G401.6 (cell line): ENCODE results near the gene ATP8B4.
A peak's percentile ranks its signal among the peaks of the same experiment; 100 is the strongest.
"Not testable (repeated sequence)": the region's sequence is repeated elsewhere in the genome, so short reads cannot be mapped to it uniquely, and the experiment has no call there.

Experiments used
- FAIRE-seq: peaks from 2 replicates; lab custom pipeline; 2012; peaks lifted over from hg19 to GRCh38; lab: Jason Lieb, UNC

ATP8B4 gene, protein sequence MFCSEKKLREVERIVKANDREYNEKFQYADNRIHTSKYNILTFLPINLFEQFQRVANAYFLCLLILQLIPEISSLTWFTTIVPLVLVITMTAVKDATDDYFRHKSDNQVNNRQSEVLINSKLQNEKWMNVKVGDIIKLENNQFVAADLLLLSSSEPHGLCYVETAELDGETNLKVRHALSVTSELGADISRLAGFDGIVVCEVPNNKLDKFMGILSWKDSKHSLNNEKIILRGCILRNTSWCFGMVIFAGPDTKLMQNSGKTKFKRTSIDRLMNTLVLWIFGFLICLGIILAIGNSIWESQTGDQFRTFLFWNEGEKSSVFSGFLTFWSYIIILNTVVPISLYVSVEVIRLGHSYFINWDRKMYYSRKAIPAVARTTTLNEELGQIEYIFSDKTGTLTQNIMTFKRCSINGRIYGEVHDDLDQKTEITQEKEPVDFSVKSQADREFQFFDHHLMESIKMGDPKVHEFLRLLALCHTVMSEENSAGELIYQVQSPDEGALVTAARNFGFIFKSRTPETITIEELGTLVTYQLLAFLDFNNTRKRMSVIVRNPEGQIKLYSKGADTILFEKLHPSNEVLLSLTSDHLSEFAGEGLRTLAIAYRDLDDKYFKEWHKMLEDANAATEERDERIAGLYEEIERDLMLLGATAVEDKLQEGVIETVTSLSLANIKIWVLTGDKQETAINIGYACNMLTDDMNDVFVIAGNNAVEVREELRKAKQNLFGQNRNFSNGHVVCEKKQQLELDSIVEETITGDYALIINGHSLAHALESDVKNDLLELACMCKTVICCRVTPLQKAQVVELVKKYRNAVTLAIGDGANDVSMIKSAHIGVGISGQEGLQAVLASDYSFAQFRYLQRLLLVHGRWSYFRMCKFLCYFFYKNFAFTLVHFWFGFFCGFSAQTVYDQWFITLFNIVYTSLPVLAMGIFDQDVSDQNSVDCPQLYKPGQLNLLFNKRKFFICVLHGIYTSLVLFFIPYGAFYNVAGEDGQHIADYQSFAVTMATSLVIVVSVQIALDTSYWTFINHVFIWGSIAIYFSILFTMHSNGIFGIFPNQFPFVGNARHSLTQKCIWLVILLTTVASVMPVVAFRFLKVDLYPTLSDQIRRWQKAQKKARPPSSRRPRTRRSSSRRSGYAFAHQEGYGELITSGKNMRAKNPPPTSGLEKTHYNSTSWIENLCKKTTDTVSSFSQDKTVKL

DNA sequence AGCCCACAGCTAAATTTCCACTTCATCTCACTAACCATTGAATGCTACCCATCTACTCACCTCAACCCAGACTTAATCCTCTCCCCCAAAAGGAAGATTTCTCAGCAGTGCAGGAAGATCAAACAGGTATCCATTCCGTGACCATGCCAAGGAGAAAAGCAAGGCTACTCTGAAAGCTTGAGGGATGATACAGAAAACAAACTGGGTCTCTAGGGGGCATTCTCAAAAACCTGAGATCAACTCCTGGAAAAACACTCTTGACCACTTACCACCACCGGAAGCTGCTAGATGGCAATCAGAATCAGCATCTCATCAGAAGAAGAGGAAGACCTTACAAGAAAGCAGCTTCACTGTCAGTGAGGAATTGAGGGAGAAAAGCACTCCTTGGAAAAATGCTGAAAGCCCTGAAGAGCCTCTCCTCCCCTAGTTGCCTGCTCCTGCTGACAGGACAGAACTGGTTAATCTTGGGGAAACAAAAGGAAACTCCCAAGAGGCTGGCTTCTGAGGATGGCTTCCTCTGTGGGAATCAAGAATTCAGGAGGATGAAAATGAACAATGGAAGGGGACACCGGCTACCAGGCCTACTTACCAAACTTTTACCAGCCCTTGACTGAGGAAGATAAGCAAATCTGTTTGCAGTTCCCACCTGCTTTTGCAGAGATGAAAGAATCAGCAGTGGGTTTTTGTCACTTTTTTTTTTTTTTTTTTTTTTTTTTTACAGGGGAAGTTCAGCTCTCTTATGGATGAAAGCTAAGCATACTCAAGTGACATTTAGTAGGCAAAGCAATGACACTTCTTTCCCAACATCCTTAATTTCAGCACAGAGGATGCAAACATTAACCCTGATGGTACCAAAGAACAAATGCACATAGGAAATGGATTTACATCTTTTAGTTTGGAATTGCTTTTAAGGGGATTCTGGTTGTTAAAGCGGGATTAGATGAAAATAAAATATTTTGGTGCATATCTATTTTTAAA is at the start of gene ATP8B4:
ATP8B4 (minus strand) TSS at position 171 of the 978 bp plus-strand sequence. CDS start 12,267 bp downstream, outside the sequence.
- no peak for FAIRE-seq

DNA sequence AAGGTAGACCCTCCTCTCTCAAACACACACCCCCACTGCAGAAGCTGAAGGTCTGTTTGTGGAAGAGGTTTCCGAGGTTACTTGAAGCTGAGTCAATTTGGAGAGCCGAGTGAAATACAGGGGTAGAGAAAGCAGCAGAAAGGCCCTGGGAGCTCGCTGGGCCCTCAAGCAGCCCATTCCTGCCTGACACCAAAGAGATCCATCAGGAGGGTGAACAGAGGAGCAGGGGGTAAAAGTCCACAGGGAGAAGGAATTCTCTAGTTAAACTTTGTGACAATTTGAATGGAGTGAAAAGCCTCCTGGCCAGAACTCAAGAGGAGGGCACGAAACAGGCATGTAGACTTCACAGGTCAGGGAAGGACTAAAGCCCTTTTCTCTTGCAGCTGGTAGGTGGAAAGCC is 49.3 kb upstream of the ATP8B4 start:
- FAIRE-seq: no peak

DNA sequence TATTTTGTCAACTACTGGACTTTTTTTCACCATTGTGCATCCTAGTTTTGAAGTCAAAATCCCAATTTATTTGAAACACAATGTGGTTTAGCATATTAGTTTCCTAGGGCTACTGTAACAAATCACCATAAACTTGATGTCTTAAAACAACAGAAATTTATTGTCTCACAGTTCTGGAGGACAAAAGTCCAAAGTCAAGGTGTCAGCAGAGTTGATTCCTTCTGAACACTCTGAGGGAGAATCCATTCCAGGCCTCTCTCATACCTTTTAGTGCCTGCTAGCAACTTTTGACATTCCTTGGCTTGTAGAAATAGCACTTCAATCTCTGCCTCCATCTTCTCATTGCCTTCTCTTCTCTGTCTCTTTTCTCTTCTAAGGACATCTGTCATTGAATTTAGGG is 48.1 kb upstream of the ATP8B4 start:
- no peak for FAIRE-seq

DNA sequence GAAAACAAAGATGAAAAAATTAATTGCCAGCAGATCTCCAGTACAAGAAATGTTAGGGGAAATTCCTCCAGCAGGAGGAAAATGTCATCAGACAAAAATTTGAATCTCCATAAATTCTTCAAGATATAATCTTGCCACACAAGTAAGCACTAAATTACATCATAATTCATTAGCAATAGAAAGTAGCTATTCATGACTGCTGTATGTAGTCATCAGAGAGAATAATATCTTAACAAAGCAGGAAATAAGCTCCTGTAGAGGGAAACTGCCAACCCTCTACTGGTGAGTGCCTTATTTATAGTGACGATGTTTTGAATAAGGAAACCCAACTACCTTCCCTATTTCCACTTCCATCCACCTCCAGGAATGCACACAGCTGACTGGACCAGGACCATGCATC is 47.2 kb upstream of the ATP8B4 start:
- no peak for FAIRE-seq

DNA sequence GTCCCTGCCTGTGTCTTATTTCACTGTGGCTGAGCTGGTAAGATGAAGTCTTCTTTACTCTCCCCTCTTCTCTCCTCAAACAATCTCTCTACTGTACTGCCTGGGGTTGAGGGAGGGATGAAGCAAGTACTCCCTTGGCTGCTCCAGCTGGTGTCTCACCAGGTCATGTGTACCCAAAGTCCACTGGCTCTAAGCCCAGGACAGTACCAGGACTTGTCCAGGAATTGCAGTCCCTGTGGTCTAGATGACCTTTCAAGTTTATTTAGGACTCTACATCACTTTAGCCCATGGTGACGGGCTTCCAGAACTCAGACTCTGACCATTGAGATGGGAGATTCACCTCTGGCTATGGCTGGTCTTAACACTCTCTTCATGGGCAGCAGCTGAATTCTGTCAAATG is 45.4 kb upstream of the ATP8B4 start:
- FAIRE-seq: no peak

DNA sequence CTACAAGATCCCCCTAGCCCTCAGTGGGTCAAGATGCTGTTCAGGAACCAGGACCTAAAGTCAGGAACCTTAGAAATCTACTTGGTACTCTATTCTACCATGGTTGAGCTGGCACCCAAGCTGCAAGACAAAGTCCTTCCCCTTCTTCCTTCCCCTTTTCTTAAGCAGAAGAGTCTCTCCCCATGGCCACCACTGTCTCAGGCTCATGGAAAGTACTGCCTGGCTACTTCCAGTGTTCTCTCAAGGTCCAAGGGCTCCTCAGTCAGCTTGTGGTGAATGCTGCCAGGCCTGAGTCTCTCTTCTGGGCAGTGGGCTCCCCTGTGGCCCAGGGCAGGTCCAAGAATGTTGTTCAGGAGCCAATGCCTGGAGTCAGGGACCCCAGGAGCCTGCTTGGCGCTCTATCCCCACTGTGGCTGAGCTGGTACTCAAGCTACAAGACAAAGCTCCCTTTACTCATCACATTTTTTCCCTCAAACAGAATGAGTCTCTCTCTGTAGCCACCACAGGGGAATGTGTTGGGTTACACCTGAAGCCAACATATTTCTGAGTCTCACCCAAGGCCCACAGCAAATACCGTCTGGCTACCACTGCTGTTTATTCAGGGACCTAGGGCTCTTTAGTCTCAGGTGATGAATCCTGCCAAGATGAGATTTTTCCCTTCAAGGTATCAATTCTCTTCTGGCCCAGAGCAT is 44.8 kb upstream of the ATP8B4 start:
- no peak for FAIRE-seq

DNA sequence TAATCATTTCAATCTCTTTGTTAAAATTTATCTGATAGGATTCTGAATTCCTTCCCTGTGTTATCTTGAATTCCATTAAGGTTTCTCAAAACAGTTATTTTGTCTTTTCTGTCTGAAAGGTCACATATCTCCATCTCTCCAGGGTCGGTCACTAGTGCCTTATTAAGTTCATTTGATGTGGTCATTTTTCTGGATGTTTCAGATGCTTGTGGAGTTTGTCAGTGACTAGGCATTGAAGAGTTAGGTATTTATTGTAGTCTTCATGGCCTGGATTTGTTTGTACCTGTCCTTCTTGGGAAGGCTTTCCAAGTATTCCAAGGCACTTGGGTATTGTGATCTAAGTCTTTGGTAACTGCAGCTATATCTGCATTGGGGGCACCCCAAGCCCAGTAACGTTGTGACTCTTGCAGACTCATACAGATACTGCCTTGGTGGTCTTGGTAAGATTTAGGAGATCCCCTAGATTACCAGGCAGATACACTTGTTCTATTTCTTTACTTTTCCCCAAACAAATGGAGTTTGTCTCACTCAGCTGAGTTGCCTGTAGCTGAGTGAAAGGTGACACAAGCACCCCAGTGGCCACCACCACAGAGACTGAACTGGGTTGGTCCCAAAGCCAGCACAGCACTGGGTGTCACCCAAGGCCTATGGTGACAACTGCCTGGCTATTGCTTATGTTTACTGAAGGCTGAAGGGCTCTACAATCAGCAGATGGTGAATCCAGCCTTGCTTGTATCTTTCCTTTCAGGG is 44.1 kb upstream of the ATP8B4 start:
- FAIRE-seq: no peak

DNA sequence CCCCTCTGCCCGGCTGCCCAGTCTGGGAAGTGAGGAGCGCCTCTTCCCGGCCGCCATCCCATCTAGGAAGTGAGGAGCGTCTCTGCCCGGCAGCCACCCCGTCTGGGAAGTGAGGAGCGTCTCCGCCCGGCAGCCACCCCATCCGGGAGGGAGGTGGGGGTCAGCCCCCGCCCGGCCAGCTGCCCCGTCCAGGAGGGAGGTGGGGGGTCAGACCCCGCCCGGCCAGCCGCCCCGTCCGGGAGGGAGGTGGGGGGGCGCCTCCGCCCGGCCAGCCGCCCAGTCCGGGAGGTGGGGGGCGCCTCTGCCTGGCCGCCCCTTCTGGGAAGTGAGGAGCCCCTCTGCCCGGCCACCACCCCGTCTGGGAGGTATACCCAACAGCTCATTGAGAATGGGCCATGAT is 39.2 kb upstream of the ATP8B4 start:
- FAIRE-seq: not testable (repeated sequence)

DNA sequence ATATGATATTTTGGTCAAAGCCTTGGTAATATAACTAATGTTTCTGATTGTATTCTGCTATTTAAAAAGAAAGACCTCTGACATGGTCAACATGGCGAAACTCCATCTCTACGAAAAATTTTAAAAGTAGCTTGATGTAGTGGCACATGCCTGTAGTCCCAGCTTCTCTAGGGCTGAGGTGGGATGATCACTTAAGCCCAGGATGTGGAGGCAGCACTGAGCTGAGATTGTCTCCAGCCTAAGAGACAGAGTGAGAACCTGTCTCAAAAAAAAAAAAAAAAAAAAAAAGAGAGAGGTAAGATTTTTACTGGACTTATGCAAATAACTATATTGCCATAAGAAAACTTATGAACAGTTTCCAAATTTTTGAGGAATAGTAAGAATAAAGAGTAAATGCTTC is 32.4 kb upstream of the ATP8B4 start:
- FAIRE-seq: no peak

DNA sequence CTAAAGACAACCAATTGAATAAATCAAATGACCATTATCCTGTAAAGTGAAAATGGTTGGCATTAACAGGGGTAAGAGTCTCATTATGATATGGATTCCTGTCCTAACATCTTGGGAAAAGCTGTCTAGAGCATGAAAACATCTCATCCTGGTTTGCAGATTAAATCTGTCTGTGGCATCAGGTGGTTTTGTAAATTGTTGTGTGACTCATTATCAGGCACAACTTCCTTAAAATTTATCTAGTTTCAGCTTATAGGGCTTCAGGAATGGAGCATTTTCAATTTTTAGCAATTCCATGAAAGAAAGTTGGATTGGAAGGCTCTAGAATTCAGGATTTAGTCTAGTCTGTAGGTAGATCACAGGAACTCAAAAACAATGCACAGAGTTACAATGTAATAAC is 31.8 kb upstream of the ATP8B4 start:
- no peak for FAIRE-seq

DNA sequence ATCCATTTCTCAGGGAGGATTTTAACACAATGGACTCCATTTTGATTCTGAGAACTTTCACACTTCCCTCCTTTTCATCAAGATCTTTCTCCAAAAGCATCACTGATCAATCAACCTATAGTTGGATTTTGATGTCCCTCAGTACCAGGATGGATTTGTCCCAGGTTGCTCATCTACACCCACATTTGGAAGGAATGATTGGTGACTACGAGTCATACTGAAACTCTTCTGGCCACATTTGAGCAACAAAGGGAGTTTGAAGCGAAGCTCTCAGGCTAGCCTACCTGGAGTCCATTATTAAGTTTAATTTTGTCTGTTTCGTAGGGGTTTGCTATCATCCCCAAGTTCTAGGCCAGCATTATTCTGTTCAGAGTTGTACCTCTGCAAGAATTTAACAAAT is 31.3 kb upstream of the ATP8B4 start:
- FAIRE-seq: no peak

DNA sequence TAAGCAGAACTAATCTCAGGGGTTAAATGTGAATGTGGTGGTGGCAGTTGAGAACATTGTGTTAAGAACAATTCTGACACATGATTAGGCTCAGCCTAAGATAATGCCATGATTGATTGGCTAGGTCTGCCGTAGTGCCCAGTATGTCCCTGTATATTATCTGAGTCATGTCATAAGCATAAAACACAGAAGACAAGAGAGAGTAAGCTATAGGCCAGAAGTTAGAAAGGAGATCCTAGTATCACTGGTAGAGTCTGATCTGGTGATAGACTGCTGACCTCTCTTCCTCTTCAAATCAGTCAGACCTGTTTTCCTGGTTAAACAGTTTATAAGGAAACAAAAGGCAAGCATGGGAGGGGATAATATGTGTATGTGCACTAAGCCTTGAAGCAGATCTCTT is 30.1 kb upstream of the ATP8B4 start:
- FAIRE-seq: no peak

DNA sequence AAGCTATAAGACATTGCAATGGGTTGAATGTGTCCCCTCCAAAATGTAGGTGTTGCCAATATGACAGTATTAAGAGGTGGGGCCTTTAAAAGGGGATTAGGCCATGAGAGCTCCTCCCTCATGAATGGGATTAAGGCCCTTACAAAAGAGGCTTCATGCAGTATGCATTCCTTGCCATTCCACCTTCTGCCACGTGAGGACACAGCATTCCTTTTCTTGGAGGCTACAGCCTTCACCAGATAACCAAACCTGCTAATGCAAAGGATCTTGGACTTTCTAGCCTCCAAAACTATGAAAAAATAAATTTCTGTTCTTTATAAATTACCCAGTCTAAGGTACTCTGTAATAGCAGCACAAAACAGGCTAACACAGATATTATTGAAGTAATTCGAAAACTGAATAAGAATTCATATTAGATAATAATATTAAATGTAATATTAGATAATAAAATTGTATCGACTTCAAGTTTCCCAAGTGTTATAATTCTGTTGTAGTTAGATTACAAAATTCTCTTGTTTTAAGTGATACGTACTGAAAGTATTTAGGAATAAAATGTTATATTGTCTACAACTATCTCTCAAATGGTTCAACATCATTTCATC is 29.4 kb upstream of the ATP8B4 start:
- FAIRE-seq: peak; percentile 34

DNA sequence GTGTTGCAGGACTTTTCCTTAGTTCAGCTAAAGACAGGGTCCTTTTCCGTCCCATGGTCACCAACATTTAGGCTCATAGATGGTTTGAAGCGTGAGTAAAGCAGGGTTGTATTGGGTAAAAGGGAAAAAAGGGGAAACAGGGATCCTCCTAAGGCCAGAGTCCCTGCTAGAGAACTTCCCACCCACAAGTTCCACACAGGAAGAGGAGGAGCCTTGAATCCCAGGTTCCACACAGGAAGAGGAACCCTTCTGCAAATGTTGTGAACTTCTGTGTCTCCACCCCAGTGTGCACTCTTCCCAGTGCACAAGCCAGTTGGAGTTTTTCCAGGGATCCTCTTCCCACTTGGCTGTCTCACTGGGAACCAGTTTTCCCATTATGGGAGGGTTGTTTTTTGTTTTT is 27.6 kb upstream of the ATP8B4 start:
- FAIRE-seq: no peak

DNA sequence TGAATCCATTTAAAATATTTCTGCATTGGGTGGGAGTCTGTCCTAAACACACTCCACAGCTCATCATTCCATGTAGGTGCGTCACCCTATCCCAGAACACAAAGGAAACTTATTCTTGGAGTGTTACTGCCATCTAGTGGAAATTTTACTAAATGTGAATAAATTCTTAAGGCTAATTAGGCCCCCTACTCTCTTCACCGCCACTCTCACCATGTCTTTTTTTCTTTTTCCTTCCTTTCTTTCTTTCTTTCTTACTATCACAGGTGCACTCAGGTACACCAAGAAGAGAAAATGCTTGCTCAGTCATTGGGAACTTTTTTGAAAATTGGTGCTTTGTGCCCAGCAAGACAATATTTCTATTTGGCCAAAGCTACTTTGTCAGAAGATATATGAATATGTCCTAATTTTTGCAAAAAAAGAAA is 26.4 kb upstream of the ATP8B4 start:
- peak; percentile 77 for FAIRE-seq

DNA sequence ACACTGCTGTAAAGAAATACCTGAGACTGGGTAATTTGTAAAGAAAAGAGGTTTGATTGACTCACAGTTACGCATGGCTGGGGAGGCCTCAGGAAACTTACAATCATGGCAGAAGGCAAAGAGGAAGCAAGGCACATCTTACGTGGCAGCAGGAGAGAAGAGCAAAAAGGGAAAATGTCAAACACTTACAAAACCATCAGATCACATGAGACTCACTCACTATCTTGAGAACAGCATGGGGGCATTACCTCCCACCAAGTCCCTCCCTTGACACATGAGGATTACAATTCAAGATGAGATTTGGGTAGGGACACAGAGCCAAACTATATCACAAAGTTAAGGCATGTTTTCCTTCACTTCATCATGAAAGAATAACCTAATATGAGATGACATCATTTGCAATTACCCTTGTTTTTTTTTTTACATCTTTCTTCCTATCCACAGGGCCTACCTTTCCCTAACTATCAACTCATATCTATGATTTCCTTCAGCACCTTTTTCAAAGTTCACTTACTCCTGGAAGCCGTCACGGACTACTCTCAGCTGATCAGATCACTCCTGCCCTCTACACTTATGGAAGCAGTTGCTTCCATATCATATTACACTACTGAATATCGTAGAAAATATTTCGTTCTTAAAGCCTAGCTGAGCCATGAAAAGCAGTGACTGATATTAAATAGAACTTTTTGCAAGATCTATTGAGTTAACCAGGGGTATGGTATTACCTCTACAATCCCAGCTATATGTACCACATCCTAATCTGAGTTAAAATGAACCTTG is 25.5 kb upstream of the ATP8B4 start:
- no peak for FAIRE-seq

DNA sequence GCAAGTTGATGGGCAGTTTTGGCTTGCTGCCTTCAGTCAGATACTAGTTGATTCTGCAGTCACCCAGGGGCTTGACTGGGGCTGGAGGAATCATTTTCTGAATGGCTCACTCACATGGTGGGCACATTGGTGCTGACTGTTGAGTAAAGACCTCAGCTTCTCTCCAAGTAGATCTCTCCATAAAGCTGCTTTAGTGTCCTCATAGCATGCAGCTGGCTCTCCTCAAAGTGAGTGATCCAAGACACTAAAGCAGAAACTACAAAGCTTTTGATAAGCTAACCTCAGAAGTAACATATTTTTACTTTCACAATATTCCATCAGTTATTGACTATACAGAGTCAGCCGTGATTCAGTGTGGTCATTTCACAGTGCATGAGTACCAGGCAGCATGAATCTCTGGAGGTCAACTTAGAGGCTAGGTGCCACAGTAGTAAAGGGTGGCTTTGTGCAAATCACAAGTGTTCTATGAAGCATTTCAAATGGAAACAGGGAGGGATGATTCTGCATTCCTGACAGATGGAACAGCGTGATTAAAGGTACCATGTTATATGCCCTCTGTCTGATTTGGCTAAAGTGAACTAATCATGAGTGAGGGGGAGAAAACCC is 24.3 kb upstream of the ATP8B4 start:
- no peak for FAIRE-seq

DNA sequence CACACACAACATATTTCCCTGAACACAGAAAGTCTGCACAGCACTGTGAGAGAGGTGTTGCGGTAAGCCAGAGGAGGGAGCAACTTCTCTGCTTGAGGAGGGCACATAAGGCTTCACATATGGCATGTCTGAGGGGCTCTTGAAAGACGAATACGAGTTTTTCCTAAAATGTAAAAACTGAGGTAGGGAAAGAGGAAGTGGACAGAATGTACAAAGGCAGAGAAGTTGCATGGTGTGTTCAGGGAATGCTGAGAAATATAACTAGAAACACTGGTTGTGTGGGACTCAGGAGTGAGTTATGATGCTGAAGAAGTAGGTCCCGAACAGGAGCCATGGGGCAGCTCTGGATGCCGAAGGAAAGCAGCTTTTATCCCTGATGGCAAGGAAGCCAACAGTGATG is 22.8 kb upstream of the ATP8B4 start:
- no peak for FAIRE-seq

DNA sequence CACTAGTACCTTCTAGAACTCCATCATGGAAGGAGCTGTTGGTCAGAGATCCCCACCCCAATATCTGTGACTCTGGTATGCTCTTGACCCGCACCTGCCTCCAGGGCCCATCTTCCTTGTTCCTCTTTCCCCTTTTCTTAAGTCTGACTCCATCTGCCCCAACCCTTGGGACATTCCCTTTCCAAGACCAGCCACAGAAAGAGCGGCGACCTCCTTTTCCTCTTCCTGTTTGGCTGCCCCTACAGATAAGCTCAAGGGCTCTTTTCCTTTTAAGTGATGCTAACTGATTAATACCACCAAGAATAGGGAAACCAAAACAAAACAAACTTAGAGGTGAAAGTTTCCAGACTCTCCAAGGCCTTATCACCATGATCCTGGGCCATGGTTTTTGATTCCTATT is 21.9 kb upstream of the ATP8B4 start:
- no peak for FAIRE-seq
